ENCODE results near the gene IL10RA. TPM values are rescaled to one million over a fixed set of nuclear protein-coding genes. Genes with fewer than 3 reads are reported as not detected.

IL10RA gene
- total RNA-seq, 5 donors from 2014 or later (not counting 1 experiment from before 2014, with no cell fraction given), result 195 to 450 (median 375) TPM

GRCh38 chr11:118001494-118001971 is 15.3 kb downstream of the IL10RA start:
- H3K36me3 ChIP-seq (ENCODE audit: control insufficient read depth in 2 of 2, extremely low read depth in 1 of 2, insufficient read depth in 1 of 2, low read length in 1 of 2), result peaks cover 22 to 50% of the 10 kb centered on the region in 2 donors
- H3K4me3 ChIP-seq (ENCODE audit: control insufficient read depth in 1 of 2, extremely low read depth in 1 of 2, low read length in 1 of 2), result no peak overlapping the region
- peak overlapping the region; percentile 88 for H3K27ac ChIP-seq (ENCODE audit: low read length)
- H3K27me3 Mint-ChIP-seq, result no peaks in the 10 kb centered on the region
- peak; percentile 8 to 52 (median 28) for ATAC-seq (replicated peaks in 1 of 4)
- peak overlapping the region; percentile 99 to 100 for H3K27ac Mint-ChIP-seq
- H3K4me3 Mint-ChIP-seq, result peak overlapping the region; percentile 14 to 66 (median 40)
- ChIA-PET CTCF (interaction anchor here (1.0 to 1.2 kb wide), 2 partner anchors 49 to 51 kb away, joined by 3 read pairs; no protein-coding TSS in a partner anchor), POLR2A (interaction anchor here (0.6 to 1.1 kb wide), 3 partner anchors 12 to 61 kb away, joined by 3 to 5 read pairs (median 4); no protein-coding TSS in a partner anchor)
- DNase-seq, result peak in 1 of 35 experiments; percentile 61
- no peaks in the 10 kb centered on the region for H3K9me3 ChIP-seq
- peaks cover 28 to 95% of the 10 kb centered on the region in 2 experiments for H3K4me1 ChIP-seq (ENCODE audit: control insufficient read depth in 1 of 2, extremely low read depth in 1 of 2, insufficient read depth in 2 of 2, low read length in 2 of 2)
- peaks cover 91 to 99% (median 99%) of the 10 kb centered on the region in 3 donors for H3K4me1 Mint-ChIP-seq
- no peaks in the 10 kb centered on the region for H3K27me3 ChIP-seq (replicated peaks in 1 of 2; ENCODE audit: control insufficient read depth in 2 of 2, extremely low read depth in 1 of 2, insufficient read depth in 2 of 2, low read length in 1 of 2)
- 0% methylated on average over 1 of the region's 5 CpGs for WGBS (ENCODE audit: insufficient coverage)
- peaks cover 0 to 9% (median 3%) of the 10 kb centered on the region in 3 donors for H3K9me3 Mint-ChIP-seq
- peaks cover 40% of the 10 kb centered on the region for H3K36me3 Mint-ChIP-seq

DNA sequence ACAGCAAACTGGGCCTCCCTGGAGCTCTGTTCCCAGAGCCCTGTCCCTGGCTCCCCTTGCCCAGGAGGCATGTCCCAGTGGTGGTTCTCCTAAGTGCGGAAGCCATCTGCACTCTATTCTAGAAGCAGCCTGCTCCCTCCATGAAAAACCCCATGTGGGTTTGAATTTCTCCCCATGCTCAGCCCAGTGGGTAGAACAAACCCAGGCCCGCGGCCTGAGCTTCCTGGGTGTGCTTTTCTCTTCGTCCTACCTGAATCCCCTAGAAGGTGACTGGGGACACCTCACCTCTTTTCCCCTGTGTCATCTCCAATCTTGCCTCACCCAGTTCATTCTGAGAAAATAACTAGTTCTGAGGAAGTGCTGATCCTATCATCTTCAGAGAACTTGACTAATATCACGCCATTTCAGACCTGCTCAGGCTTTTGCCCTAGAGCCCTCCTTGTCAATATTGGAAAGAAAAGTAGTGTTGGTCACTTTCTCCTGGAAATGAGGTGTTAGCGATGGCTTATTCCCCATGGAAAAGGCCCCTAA is 15.9 kb downstream of the IL10RA start:
- Histone ChIP-seq H3K27ac (ENCODE audit: low read length) (peak overlapping the region; percentile 88), H3K4me1 (ENCODE audit: control insufficient read depth in 1 of 2, extremely low read depth in 1 of 2, insufficient read depth in 2 of 2, low read length in 2 of 2) (peaks cover 33 to 98% of the 10 kb centered on the region in 2 experiments), H3K27me3 (replicated peaks in 1 of 2; ENCODE audit: control insufficient read depth in 2 of 2, extremely low read depth in 1 of 2, insufficient read depth in 2 of 2, low read length in 1 of 2) (no peaks in the 10 kb centered on the region), H3K4me3 (ENCODE audit: control insufficient read depth in 1 of 2, extremely low read depth in 1 of 2, low read length in 1 of 2) (no peak overlapping the region), H3K36me3 (ENCODE audit: control insufficient read depth in 2 of 2, extremely low read depth in 1 of 2, insufficient read depth in 1 of 2, low read length in 1 of 2) (peaks cover 22 to 44% of the 10 kb centered on the region in 2 donors), H3K9me3 (no peaks in the 10 kb centered on the region)
- Mint-ChIP-seq H3K27ac (peak overlapping the region; percentile 99 to 100), H3K9me3 (peaks cover 0 to 9% (median 3%) of the 10 kb centered on the region in 3 donors), H3K27me3 (no peaks in the 10 kb centered on the region), H3K4me3 (peak overlapping the region; percentile 14 to 66 (median 52)), H3K36me3 (peaks cover 35% of the 10 kb centered on the region), H3K4me1 (peaks cover 93 to 100% (median 100%) of the 10 kb centered on the region in 3 donors)
- ATAC-seq (replicated peaks in 1 of 4) (peak; percentile 30 to 56 (median 48)), DNase-seq (peak in 1 of 35 experiments; percentile 48)
- ChIA-PET POLR2A (interaction anchor here in 1 of 2 donors (0.7 to 1.1 kb wide), 2 partner anchors 13 to 46 kb away, joined by 3 to 4 read pairs; no protein-coding TSS in a partner anchor), CTCF (interaction anchor here (0.8 to 1.4 kb wide), 3 partner anchors 49 to 186 kb away, joined by 3 to 4 read pairs (median 3); no protein-coding TSS in a partner anchor)
- 10% methylated on average over 3 of the region's 6 CpGs for WGBS (ENCODE audit: insufficient coverage)

- DNase-seq (peak in 4 of 35 experiments; percentile 26 to 65 (median 51)), ATAC-seq (replicated peaks in 1 of 4) (peak; percentile 25 to 62 (median 52))
- H3K4me3 Mint-ChIP-seq, result peak overlapping the region; percentile 14 to 66 (median 52)
- WGBS (ENCODE audit: insufficient coverage), result 9% methylated on average over 4 of the region's 7 CpGs
- H3K36me3 Mint-ChIP-seq, result peaks cover 28% of the 10 kb centered on the region
- no peaks in the 10 kb centered on the region for H3K27me3 ChIP-seq (replicated peaks in 1 of 2; ENCODE audit: control insufficient read depth in 2 of 2, extremely low read depth in 1 of 2, insufficient read depth in 2 of 2, low read length in 1 of 2)
- CTCF ChIA-PET, result interaction anchor here (0.8 to 1.4 kb wide), 3 partner anchors 50 to 187 kb away, joined by 3 to 4 read pairs (median 3); no protein-coding TSS in a partner anchor
- peaks cover 0 to 9% (median 3%) of the 10 kb centered on the region in 3 donors for H3K9me3 Mint-ChIP-seq
- H3K27ac ChIP-seq (ENCODE audit: low read length), result peak overlapping the region; percentile 88
- no peaks in the 10 kb centered on the region for H3K9me3 ChIP-seq
- H3K36me3 ChIP-seq (ENCODE audit: control insufficient read depth in 2 of 2, extremely low read depth in 1 of 2, insufficient read depth in 1 of 2, low read length in 1 of 2), result peaks cover 16 to 37% of the 10 kb centered on the region in 2 donors
- H3K4me1 ChIP-seq (ENCODE audit: control insufficient read depth in 1 of 2, extremely low read depth in 1 of 2, insufficient read depth in 2 of 2, low read length in 2 of 2), result peaks cover 38 to 99% of the 10 kb centered on the region in 2 experiments
- peaks cover 93 to 100% (median 100%) of the 10 kb centered on the region in 3 donors for H3K4me1 Mint-ChIP-seq
- no peak overlapping the region for H3K4me3 ChIP-seq (ENCODE audit: control insufficient read depth in 1 of 2, extremely low read depth in 1 of 2, low read length in 1 of 2)
- POLR2A ChIA-PET, result interaction anchor here in 1 of 2 donors (0.6 kb wide), 1 partner anchor 136 kb away, joined by 3 read pairs; no protein-coding TSS in a partner anchor
- H3K27ac Mint-ChIP-seq, result peak overlapping the region; percentile 99 to 100
- no peaks in the 10 kb centered on the region for H3K27me3 Mint-ChIP-seq
These were observed 16.6 kb downstream of the IL10RA start for GRCh38 chr11:118002541-118003423.

GRCh38 chr11:118003456-118003855 is 17.3 kb downstream of the IL10RA start:
- peak overlapping the region; percentile 88 for H3K27ac ChIP-seq (ENCODE audit: low read length)
- no peak overlapping the region for H3K4me3 ChIP-seq (ENCODE audit: control insufficient read depth in 1 of 2, extremely low read depth in 1 of 2, low read length in 1 of 2)
- Mint-ChIP-seq H3K27me3 (no peaks in the 10 kb centered on the region), H3K4me1 (peaks cover 94 to 100% (median 100%) of the 10 kb centered on the region in 3 donors), H3K36me3 (peaks cover 21% of the 10 kb centered on the region), H3K27ac (peak overlapping the region; percentile 99 to 100), H3K9me3 (peaks cover 0 to 9% (median 3%) of the 10 kb centered on the region in 3 donors), H3K4me3 (peak overlapping the region; percentile 14 to 66 (median 52))
- H3K9me3 ChIP-seq, result no peaks in the 10 kb centered on the region
- ATAC-seq (replicated peaks in 1 of 4) (peak in 3 of 4 experiments; percentile 4 to 12 (median 8)), DNase-seq (no peak)
- H3K36me3 ChIP-seq (ENCODE audit: control insufficient read depth in 2 of 2, extremely low read depth in 1 of 2, insufficient read depth in 1 of 2, low read length in 1 of 2), result peaks cover 9 to 30% of the 10 kb centered on the region in 2 donors
- no CpG with 5 or more reads among the region's 4 CpGs for WGBS (ENCODE audit: insufficient coverage)
- ChIA-PET CTCF (interaction anchor here in 1 of 2 donors (1.4 kb wide), 1 partner anchor 57 kb away, joined by 4 read pairs; no protein-coding TSS in a partner anchor), POLR2A (no interaction called here)
- peaks cover 44 to 100% of the 10 kb centered on the region in 2 experiments for H3K4me1 ChIP-seq (ENCODE audit: control insufficient read depth in 1 of 2, extremely low read depth in 1 of 2, insufficient read depth in 2 of 2, low read length in 2 of 2)
- H3K27me3 ChIP-seq (replicated peaks in 1 of 2; ENCODE audit: control insufficient read depth in 2 of 2, extremely low read depth in 1 of 2, insufficient read depth in 2 of 2, low read length in 1 of 2), result no peaks in the 10 kb centered on the region

- Histone ChIP-seq H3K27ac (ENCODE audit: low read length) (peak overlapping the region; percentile 88), H3K27me3 (replicated peaks in 1 of 2; ENCODE audit: control insufficient read depth in 2 of 2, extremely low read depth in 1 of 2, insufficient read depth in 2 of 2, low read length in 1 of 2) (no peaks in the 10 kb centered on the region), H3K4me1 (ENCODE audit: control insufficient read depth in 1 of 2, extremely low read depth in 1 of 2, insufficient read depth in 2 of 2, low read length in 2 of 2) (peaks cover 50 to 99% of the 10 kb centered on the region in 2 experiments), H3K4me3 (ENCODE audit: control insufficient read depth in 1 of 2, extremely low read depth in 1 of 2, low read length in 1 of 2) (no peak overlapping the region), H3K9me3 (no peaks in the 10 kb centered on the region), H3K36me3 (ENCODE audit: control insufficient read depth in 2 of 2, extremely low read depth in 1 of 2, insufficient read depth in 1 of 2, low read length in 1 of 2) (peaks cover 5 to 18% of the 10 kb centered on the region in 2 donors)
- peak overlapping the region in 1 of 3 donors; percentile 66 for H3K4me3 Mint-ChIP-seq
- ChIA-PET POLR2A (interaction anchor here (0.5 to 0.6 kb wide), 2 partner anchors 22 to 1148 kb away, joined by 3 to 10 read pairs; no protein-coding TSS in a partner anchor), CTCF (interaction anchor here in 1 of 2 donors (1.2 kb wide), 1 partner anchor 47 kb away, joined by 3 read pairs; no protein-coding TSS in a partner anchor)
- DNase-seq (no peak), ATAC-seq (replicated peaks in 1 of 4) (no peak)
- H3K27me3 Mint-ChIP-seq, result no peaks in the 10 kb centered on the region
- peaks cover 97 to 100% (median 100%) of the 10 kb centered on the region in 3 donors for H3K4me1 Mint-ChIP-seq
- 93% methylated on average over 2 of the region's 7 CpGs for WGBS (ENCODE audit: insufficient coverage)
- H3K9me3 Mint-ChIP-seq, result peaks cover 0 to 9% (median 3%) of the 10 kb centered on the region in 3 donors
- H3K27ac Mint-ChIP-seq, result peak overlapping the region; percentile 99 to 100
- peaks cover 17% of the 10 kb centered on the region for H3K36me3 Mint-ChIP-seq
These were observed 18.5 kb downstream of the IL10RA start for GRCh38 chr11:118004543-118005223.
